ENCODE results near the gene HMCN2.

DNA sequence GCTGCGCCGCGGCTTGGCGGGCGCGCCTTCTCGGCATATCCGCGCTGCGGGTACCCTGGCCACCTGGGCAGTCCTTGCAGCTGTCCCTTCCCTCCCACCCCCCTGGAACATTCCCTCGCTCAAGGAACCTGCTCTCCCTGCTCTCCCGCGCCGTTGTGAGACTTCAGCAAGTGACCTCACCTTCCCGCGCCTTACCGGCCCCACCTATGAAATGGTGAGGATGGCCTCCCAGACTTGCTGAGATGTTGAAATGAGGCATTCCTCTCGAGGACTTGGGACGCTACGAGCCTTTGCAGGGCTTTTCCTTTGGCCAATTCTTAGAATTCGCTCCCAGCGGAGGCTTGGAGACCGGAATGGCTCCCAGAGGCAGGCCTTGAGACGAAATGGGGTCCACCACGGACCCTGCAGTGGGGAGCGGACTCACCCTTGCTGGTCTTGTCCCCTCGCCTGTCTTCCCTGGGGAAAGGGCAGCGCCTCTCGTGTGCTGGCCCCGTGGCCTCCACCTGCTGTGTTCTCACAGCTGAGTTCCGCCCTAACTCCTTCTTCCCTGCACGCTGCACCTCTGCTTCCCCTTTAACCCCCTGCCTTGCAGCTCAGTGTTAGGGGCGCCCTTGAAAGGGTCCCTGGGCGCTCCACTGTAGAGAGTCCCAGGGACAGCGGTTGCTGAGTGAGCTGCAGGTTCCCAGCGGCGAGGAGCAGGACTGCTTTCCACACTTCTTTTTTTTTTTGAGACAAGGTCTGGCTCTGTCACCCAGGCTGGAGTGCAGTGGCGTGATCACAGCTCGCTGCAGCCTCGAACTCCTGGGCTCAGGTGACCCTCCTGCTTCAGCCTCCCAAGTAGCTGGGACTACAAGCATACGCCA is 907 bp downstream of the HMCN2 start:
- TF ChIP-seq, protein P1, sequence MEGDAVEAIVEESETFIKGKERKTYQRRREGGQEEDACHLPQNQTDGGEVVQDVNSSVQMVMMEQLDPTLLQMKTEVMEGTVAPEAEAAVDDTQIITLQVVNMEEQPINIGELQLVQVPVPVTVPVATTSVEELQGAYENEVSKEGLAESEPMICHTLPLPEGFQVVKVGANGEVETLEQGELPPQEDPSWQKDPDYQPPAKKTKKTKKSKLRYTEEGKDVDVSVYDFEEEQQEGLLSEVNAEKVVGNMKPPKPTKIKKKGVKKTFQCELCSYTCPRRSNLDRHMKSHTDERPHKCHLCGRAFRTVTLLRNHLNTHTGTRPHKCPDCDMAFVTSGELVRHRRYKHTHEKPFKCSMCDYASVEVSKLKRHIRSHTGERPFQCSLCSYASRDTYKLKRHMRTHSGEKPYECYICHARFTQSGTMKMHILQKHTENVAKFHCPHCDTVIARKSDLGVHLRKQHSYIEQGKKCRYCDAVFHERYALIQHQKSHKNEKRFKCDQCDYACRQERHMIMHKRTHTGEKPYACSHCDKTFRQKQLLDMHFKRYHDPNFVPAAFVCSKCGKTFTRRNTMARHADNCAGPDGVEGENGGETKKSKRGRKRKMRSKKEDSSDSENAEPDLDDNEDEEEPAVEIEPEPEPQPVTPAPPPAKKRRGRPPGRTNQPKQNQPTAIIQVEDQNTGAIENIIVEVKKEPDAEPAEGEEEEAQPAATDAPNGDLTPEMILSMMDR (IDR thresholded peaks at IDR 0.05), result peak in 1 of 4 experiments; percentile 5
- TF ChIP-seq POLR2A (IDR thresholded peaks at IDR 0.05) (no peak), POLR2AphosphoS5 (IDR thresholded peaks at IDR 0.05) (no peak)
